ENCODE measurements around the gene UPF1. TPM values are rescaled to one million over a fixed set of nuclear protein-coding genes. Genes with fewer than 3 reads are reported as not detected.

Gene UPF1
- total and polyA plus RNA-seq, 3 experiments from 2014 or later, result 24.6 to 97.2 (median 96.8) TPM

GRCh38 chr19:18851673-18852325, 20.0 kb downstream of the UPF1 start:
- Mint-ChIP-seq H3K9me3 (no peaks in the 10 kb centered on the region), H3K4me3 (no peak overlapping the region), H3K36me3 (peaks cover 0 to 94% (median 13%) of the 10 kb centered on the region in 3 donors), H3K4me1 (peaks cover 23 to 34% (median 33%) of the 10 kb centered on the region in 3 donors), H3K27me3 (no peaks in the 10 kb centered on the region), H3K27ac (no peak overlapping the region)
- Histone ChIP-seq H3K9me3 (ENCODE audit: low read length) (no peaks in the 10 kb centered on the region), H3K27ac (ENCODE audit: low read depth, low read length) (no peak overlapping the region), H3K4me1 (ENCODE audit: insufficient read depth, low read length) (peaks cover 6% of the 10 kb centered on the region), H3K27me3 (ENCODE audit: insufficient read depth, low read length, poor library complexity, severe bottlenecking) (no peaks in the 10 kb centered on the region), H3K36me3 (ENCODE audit: insufficient read depth, low read length) (peaks cover 77% of the 10 kb centered on the region), H3K4me3 (ENCODE audit: low read length) (no peak overlapping the region)
- ChIA-PET CTCF (no interaction called here), POLR2A (no interaction called here)
- no peak for DNase-seq

DNA sequence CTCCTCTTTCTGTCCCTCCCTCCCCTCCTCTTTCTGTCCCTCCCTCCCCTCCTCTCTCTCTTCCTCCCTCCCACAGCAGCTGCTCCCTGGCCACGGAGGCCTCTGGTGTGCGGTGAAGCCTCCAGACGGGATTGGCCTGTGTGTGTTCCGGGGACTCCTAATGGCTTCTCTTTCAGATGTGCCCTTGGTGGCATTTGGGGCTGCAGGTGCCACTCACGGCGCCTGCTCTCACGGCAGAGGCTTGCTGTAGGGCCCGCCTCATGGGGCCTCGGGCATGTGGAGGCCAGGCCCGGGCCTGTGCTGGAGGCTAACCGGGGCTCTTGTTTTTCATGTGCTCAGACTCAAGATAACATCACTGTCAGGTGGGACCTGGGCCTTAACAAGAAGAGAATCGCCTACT, 20.9 kb downstream of the UPF1 start:
- CTCF ChIA-PET, result no interaction called here
- POLR2A ChIA-PET, result no interaction called here
- H3K4me1 Mint-ChIP-seq, result peaks cover 17 to 26% (median 25%) of the 10 kb centered on the region in 3 donors

GRCh38 chr19:18853755-18854427, 22.1 kb downstream of the UPF1 start:
- Histone ChIP-seq H3K27ac (ENCODE audit: low read depth, low read length) (no peak overlapping the region), H3K36me3 (ENCODE audit: insufficient read depth, low read length) (peaks cover 82% of the 10 kb centered on the region), H3K27me3 (ENCODE audit: insufficient read depth, low read length, poor library complexity, severe bottlenecking) (no peaks in the 10 kb centered on the region), H3K4me3 (ENCODE audit: low read length) (no peak overlapping the region), H3K4me1 (ENCODE audit: insufficient read depth, low read length) (no peaks in the 10 kb centered on the region), H3K9me3 (ENCODE audit: low read length) (no peaks in the 10 kb centered on the region)
- no peak for DNase-seq
- ChIA-PET POLR2A (no interaction called here), CTCF (interaction anchor here (1.0 kb wide), 1 partner anchor 403 kb away, joined by 3 read pairs; no protein-coding TSS in a partner anchor)
- H3K36me3 Mint-ChIP-seq, result peaks cover 0 to 94% (median 11%) of the 10 kb centered on the region in 3 donors
- peaks cover 13 to 15% (median 14%) of the 10 kb centered on the region in 3 donors for H3K4me1 Mint-ChIP-seq
- no peaks in the 10 kb centered on the region for H3K9me3 Mint-ChIP-seq
- no peak overlapping the region for H3K4me3 Mint-ChIP-seq
- no peaks in the 10 kb centered on the region for H3K27me3 Mint-ChIP-seq
- peak overlapping the region in 2 of 8 donors; percentile 36 to 67 for H3K27ac Mint-ChIP-seq

More for the DNA sequence above, 20.9 kb downstream of the UPF1 start:
- H3K4me3 Mint-ChIP-seq, result no peak overlapping the region
- Histone ChIP-seq H3K27ac (ENCODE audit: low read depth, low read length) (no peak overlapping the region), H3K27me3 (ENCODE audit: insufficient read depth, low read length, poor library complexity, severe bottlenecking) (no peaks in the 10 kb centered on the region), H3K36me3 (ENCODE audit: insufficient read depth, low read length) (peaks cover 85% of the 10 kb centered on the region), H3K4me1 (ENCODE audit: insufficient read depth, low read length) (no peaks in the 10 kb centered on the region), H3K4me3 (ENCODE audit: low read length) (no peak overlapping the region), H3K9me3 (ENCODE audit: low read length) (no peaks in the 10 kb centered on the region)
- H3K27ac Mint-ChIP-seq, result peak overlapping the region in 1 of 8 donors; percentile 87
- H3K36me3 Mint-ChIP-seq, result peaks cover 0 to 95% (median 11%) of the 10 kb centered on the region in 3 donors
- no peak for DNase-seq
- no peaks in the 10 kb centered on the region for H3K27me3 Mint-ChIP-seq
- no peaks in the 10 kb centered on the region for H3K9me3 Mint-ChIP-seq

GRCh38 chr19:18854982-18855381, 23.2 kb downstream of the UPF1 start:
- Histone ChIP-seq H3K27ac (ENCODE audit: low read depth, low read length) (no peak overlapping the region), H3K4me3 (ENCODE audit: low read length) (no peak overlapping the region), H3K9me3 (ENCODE audit: low read length) (no peaks in the 10 kb centered on the region), H3K4me1 (ENCODE audit: insufficient read depth, low read length) (no peaks in the 10 kb centered on the region), H3K36me3 (ENCODE audit: insufficient read depth, low read length) (peaks cover 85% of the 10 kb centered on the region), H3K27me3 (ENCODE audit: insufficient read depth, low read length, poor library complexity, severe bottlenecking) (no peaks in the 10 kb centered on the region)
- H3K4me1 Mint-ChIP-seq, result peaks cover 3 to 6% (median 5%) of the 10 kb centered on the region in 3 donors
- peaks cover 0 to 95% (median 7%) of the 10 kb centered on the region in 3 donors for H3K36me3 Mint-ChIP-seq
- H3K27me3 Mint-ChIP-seq, result no peaks in the 10 kb centered on the region
- CTCF ChIA-PET, result interaction anchor here (1.0 to 2.9 kb wide), 4 partner anchors 8 to 404 kb away, joined by 3 to 16 read pairs (median 7); no protein-coding TSS in a partner anchor
- H3K27ac Mint-ChIP-seq, result no peak overlapping the region
- H3K9me3 Mint-ChIP-seq, result no peaks in the 10 kb centered on the region
- no peak overlapping the region for H3K4me3 Mint-ChIP-seq
- no peak for DNase-seq
- POLR2A ChIA-PET, result interaction anchor here (0.6 to 0.9 kb wide), 2 partner anchors 9 to 25 kb away, joined by 3 to 5 read pairs; no protein-coding TSS in a partner anchor

DNA sequence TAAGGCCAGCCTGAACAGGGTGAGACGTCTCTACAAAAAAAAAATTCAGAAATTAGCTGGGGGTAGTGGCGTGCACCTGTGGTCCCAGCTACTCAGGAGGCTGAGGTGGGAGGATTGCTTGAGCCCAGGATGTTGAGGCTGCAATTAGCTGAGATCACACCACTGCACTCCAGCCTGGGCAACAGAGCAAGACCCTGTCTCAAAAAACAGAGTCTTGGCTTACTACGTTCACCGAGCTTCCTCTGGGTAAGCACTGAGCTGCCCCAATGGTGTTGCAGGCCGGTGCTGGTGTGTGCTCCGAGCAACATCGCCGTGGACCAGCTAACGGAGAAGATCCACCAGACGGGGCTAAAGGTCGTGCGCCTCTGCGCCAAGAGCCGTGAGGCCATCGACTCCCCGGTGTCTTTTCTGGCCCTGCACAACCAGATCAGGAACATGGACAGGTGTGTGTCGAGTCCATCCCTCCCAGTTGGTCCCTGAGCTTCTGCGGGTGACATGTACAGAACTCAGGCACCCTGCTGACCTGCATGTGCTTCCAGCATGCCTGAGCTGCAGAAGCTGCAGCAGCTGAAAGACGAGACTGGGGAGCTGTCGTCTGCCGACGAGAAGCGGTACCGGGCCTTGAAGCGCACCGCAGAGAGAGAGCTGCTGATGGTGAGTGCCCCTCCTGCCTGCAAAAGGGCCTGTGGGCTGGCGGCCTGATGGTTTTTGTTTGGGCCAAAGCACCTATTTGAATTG, 24.1 kb downstream of the UPF1 start:
- no peak for DNase-seq
- Histone ChIP-seq H3K27ac (ENCODE audit: low read depth, low read length) (no peak overlapping the region), H3K27me3 (ENCODE audit: insufficient read depth, low read length, poor library complexity, severe bottlenecking) (no peaks in the 10 kb centered on the region), H3K4me3 (ENCODE audit: low read length) (no peak overlapping the region), H3K36me3 (ENCODE audit: insufficient read depth, low read length) (peaks cover 85% of the 10 kb centered on the region), H3K9me3 (ENCODE audit: low read length) (no peaks in the 10 kb centered on the region), H3K4me1 (ENCODE audit: insufficient read depth, low read length) (no peaks in the 10 kb centered on the region)
- Mint-ChIP-seq H3K27ac (no peak overlapping the region), H3K27me3 (no peaks in the 10 kb centered on the region), H3K36me3 (peaks cover 0 to 95% (median 4%) of the 10 kb centered on the region in 3 donors), H3K4me3 (no peak overlapping the region), H3K9me3 (no peaks in the 10 kb centered on the region), H3K4me1 (peaks cover 0 to 2% (median under 1%) of the 10 kb centered on the region in 3 donors)
- ChIA-PET POLR2A (interaction anchor here (0.9 kb wide), 1 partner anchor 9 kb away, joined by 5 read pairs; no protein-coding TSS in a partner anchor), CTCF (interaction anchor here (1.6 to 2.9 kb wide), 3 partner anchors 9 to 385 kb away, joined by 5 to 16 read pairs (median 9); no protein-coding TSS in a partner anchor)

DNA sequence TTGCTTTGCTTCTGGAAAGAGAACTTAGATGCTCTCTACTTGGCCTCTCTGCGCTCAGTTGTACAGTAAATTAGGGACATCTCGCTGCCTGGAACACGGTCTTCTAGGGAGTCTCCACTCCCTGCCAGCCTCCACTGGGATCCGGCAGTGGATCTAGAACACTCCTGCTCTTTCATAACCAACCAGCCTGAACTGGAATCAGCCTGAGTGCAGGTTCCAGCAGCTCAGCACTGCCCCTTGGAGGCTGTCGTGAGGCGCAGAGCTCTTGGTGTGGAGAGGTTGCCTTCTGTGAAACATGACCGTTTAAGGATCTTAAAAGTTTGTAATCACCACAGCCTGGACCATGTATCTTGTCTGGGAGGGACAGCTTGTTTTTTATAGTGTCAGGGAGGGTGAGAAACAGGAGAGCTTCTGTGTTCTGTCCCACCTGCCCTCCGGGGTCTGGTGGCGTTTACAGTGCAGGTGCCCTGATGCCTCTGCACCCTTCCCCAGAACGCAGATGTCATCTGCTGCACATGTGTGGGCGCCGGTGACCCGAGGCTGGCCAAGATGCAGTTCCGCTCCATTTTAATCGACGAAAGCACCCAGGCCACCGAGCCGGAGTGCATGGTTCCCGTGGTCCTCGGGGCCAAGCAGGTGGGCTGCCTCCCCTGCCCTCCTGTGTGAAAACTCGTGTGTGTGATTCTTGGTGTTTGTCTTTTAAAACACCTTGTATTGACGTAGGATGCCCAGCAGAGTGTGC, 24.8 kb downstream of the UPF1 start:
- Mint-ChIP-seq H3K4me3 (no peak overlapping the region), H3K27ac (peak overlapping the region in 1 of 8 donors; percentile 21), H3K27me3 (no peaks in the 10 kb centered on the region), H3K9me3 (no peaks in the 10 kb centered on the region), H3K36me3 (peaks cover 0 to 95% (median 4%) of the 10 kb centered on the region in 3 donors), H3K4me1 (peaks cover 0 to 5% (median 2%) of the 10 kb centered on the region in 3 donors)
- Histone ChIP-seq H3K36me3 (ENCODE audit: insufficient read depth, low read length) (peaks cover 86% of the 10 kb centered on the region), H3K9me3 (ENCODE audit: low read length) (no peaks in the 10 kb centered on the region), H3K27me3 (ENCODE audit: insufficient read depth, low read length, poor library complexity, severe bottlenecking) (no peaks in the 10 kb centered on the region), H3K4me3 (ENCODE audit: low read length) (no peak overlapping the region), H3K27ac (ENCODE audit: low read depth, low read length) (no peak overlapping the region), H3K4me1 (ENCODE audit: insufficient read depth, low read length) (no peaks in the 10 kb centered on the region)
- ChIA-PET POLR2A (no interaction called here), CTCF (interaction anchor here (1.6 to 2.9 kb wide), 2 partner anchors 9 to 10 kb away, joined by 9 to 16 read pairs; no protein-coding TSS in a partner anchor)
- no peak for DNase-seq

GRCh38 chr19:18857223-18857622, 25.5 kb downstream of the UPF1 start:
- Histone ChIP-seq H3K9me3 (ENCODE audit: low read length) (no peaks in the 10 kb centered on the region), H3K27me3 (ENCODE audit: insufficient read depth, low read length, poor library complexity, severe bottlenecking) (no peaks in the 10 kb centered on the region), H3K4me1 (ENCODE audit: insufficient read depth, low read length) (no peaks in the 10 kb centered on the region), H3K36me3 (ENCODE audit: insufficient read depth, low read length) (peaks cover 86% of the 10 kb centered on the region), H3K4me3 (ENCODE audit: low read length) (no peak overlapping the region), H3K27ac (ENCODE audit: low read depth, low read length) (no peak overlapping the region)
- H3K9me3 Mint-ChIP-seq, result no peaks in the 10 kb centered on the region
- ChIA-PET POLR2A (no interaction called here), CTCF (interaction anchor here (2.9 kb wide), 1 partner anchor 10 kb away, joined by 16 read pairs; no protein-coding TSS in a partner anchor)
- no peak for DNase-seq
- H3K27me3 Mint-ChIP-seq, result no peaks in the 10 kb centered on the region
- H3K4me1 Mint-ChIP-seq, result peaks cover 0 to 5% (median 2%) of the 10 kb centered on the region in 3 donors
- H3K36me3 Mint-ChIP-seq, result peaks cover under 1 to 97% (median 4%) of the 10 kb centered on the region in 3 donors
- H3K4me3 Mint-ChIP-seq, result no peak overlapping the region
- peak overlapping the region in 1 of 8 donors; percentile 21 for H3K27ac Mint-ChIP-seq
